ENCODE data around the gene RAB28.

Gene RAB28

DNA sequence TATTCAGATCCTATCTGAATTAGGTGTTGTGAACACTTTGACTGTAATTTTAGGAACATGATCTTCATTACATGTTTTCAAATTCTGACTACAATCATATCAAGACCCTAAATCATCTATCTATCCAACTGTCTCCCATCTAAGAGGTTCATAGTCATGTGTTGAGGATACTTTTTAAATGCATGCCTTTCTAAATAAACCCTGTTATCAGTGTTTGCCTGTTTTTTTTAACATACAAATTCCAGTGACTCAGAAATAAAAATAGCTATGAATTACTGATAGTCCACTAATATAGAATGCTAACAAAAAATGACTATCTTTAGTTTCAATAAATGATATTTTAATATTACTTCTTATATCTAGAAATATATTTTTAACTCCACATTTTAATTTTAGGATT is 8.0 kb downstream of the RAB28 start:
- H3K4me3 ChIP-seq (ENCODE audit: low read depth in 1 of 2, low read length in 2 of 2) = no peak overlapping the region

DNA sequence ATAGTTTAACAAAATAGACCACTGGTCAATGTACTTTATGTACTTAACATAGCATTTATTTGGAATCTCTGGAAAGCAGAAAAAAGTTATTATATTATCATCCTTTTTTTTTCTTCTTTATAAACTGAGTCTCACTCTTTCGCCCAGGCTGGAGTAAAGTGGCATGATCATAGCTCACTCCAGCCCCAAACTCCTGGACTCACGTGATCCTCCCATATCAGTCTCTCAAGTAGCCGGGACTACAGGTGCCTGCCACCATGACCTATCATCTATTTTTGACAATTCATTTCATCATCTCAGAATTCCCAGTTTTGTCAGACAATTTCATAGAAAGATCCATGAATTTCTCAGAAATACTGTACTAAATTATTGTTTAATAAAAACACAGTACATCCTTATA is 12.7 kb downstream of the RAB28 start:
- Histone ChIP-seq H3K9me3 (ENCODE audit: low read length) (no peaks in the 10 kb centered on the region), H3K36me3 (ENCODE audit: insufficient read depth, low read length) (no peaks in the 10 kb centered on the region), H3K4me1 (ENCODE audit: insufficient read depth, low read length) (peaks cover 10% of the 10 kb centered on the region), H3K27me3 (ENCODE audit: control insufficient read depth in 1 of 2, insufficient read depth in 2 of 2, low read length in 2 of 2) (no peaks in the 10 kb centered on the region), H3K27ac (ENCODE audit: low read depth, low read length) (no peak overlapping the region), H3K9ac (ENCODE audit: low read length) (no peak overlapping the region), H3K4me3 (ENCODE audit: low read depth in 1 of 2, low read length in 2 of 2) (no peak overlapping the region)

More for the DNA sequence above, 8.0 kb downstream of the RAB28 start:
- Histone ChIP-seq H3K27ac (ENCODE audit: low read depth, low read length) (no peak overlapping the region), H3K27me3 (ENCODE audit: control insufficient read depth in 1 of 2, insufficient read depth in 2 of 2, low read length in 2 of 2) (no peaks in the 10 kb centered on the region), H3K9me3 (ENCODE audit: low read length) (no peaks in the 10 kb centered on the region), H3K4me1 (ENCODE audit: insufficient read depth, low read length) (peaks cover 3% of the 10 kb centered on the region), H3K9ac (ENCODE audit: low read length) (no peak overlapping the region), H3K36me3 (ENCODE audit: insufficient read depth, low read length) (no peaks in the 10 kb centered on the region)

DNA sequence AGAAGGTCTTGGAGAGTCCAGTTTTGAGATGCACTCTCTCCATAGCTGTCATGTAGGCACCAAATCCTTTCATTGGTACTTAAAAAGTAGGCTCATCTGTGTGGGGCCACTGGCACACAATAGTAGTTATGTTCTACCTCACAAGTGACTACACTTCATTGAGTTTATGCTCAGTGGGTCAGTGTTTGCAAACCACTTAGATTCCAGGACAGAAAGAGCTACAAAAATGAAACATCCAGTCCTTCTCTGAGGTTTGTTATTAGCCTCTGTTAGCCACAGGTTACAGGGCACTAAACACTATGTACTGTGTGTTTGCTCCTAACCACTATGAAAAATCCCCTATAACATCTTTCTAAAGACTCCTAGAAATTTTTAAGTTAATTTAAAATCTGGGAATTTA is 13.8 kb downstream of the RAB28 start:
- peaks cover 16% of the 10 kb centered on the region for H3K4me1 ChIP-seq (ENCODE audit: insufficient read depth, low read length)
- H3K27ac ChIP-seq (ENCODE audit: low read depth, low read length) = no peak overlapping the region
- H3K9me3 ChIP-seq (ENCODE audit: low read length) = no peaks in the 10 kb centered on the region
- no peaks in the 10 kb centered on the region for H3K27me3 ChIP-seq (ENCODE audit: control insufficient read depth in 1 of 2, insufficient read depth in 2 of 2, low read length in 2 of 2)
- no peak overlapping the region for H3K4me3 ChIP-seq (ENCODE audit: low read depth in 1 of 2, low read length in 2 of 2)
- no peaks in the 10 kb centered on the region for H3K36me3 ChIP-seq (ENCODE audit: insufficient read depth, low read length)
- no peak overlapping the region for H3K9ac ChIP-seq (ENCODE audit: low read length)

DNA sequence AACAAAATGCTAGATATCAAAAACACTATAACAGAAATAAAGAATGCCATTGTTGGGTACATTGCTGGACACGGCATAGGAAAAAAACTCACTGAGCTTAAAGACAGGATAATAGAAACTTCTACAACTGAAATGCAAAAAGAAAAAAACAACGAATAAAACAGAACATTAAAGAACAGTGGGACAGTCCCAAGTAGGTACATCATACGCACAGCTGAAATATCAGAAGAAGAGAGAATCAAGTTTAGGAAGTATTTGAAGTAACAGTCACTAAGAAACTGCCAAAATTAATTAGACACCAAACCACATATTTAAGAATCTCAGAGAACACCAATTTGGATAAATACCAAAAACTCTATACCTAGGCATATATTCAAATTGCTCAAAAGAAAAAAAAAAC is 19.2 kb downstream of the RAB28 start:
- no peaks in the 10 kb centered on the region for H3K9me3 ChIP-seq (ENCODE audit: low read length)
- H3K4me3 ChIP-seq (ENCODE audit: low read depth in 1 of 2, low read length in 2 of 2) = no peak overlapping the region
- peaks cover 8% of the 10 kb centered on the region for H3K36me3 ChIP-seq (ENCODE audit: insufficient read depth, low read length)
- no peaks in the 10 kb centered on the region for H3K27me3 ChIP-seq (ENCODE audit: control insufficient read depth in 1 of 2, insufficient read depth in 2 of 2, low read length in 2 of 2)
- H3K27ac ChIP-seq (ENCODE audit: low read depth, low read length) = no peak overlapping the region
- no peak overlapping the region for H3K9ac ChIP-seq (ENCODE audit: low read length)
- H3K4me1 ChIP-seq (ENCODE audit: insufficient read depth, low read length) = peaks cover 12% of the 10 kb centered on the region

DNA sequence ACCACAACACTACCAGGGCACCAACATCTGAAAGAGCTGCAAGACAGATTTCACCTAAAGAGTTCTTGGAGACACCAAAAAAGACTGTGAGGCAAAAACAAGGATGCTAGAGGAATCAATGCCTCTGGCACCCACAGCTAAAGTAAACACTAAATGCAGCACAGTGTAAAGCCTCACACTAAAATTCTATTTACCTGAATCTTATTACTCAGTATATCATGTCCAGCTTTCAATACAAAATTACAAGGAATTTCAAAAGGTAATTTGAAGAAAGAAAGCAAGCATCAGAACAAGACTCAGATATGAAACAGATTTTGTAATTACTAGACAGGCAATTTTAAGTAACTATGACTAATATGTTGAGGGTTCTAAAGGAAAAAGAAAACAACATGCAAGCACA is 19.6 kb downstream of the RAB28 start:
- Histone ChIP-seq H3K9me3 (ENCODE audit: low read length) (no peaks in the 10 kb centered on the region), H3K9ac (ENCODE audit: low read length) (no peak overlapping the region), H3K4me3 (ENCODE audit: low read depth in 1 of 2, low read length in 2 of 2) (no peak overlapping the region), H3K4me1 (ENCODE audit: insufficient read depth, low read length) (peaks cover 12% of the 10 kb centered on the region), H3K36me3 (ENCODE audit: insufficient read depth, low read length) (peaks cover 11% of the 10 kb centered on the region), H3K27me3 (ENCODE audit: control insufficient read depth in 1 of 2, insufficient read depth in 2 of 2, low read length in 2 of 2) (no peaks in the 10 kb centered on the region), H3K27ac (ENCODE audit: low read depth, low read length) (no peak overlapping the region)

DNA sequence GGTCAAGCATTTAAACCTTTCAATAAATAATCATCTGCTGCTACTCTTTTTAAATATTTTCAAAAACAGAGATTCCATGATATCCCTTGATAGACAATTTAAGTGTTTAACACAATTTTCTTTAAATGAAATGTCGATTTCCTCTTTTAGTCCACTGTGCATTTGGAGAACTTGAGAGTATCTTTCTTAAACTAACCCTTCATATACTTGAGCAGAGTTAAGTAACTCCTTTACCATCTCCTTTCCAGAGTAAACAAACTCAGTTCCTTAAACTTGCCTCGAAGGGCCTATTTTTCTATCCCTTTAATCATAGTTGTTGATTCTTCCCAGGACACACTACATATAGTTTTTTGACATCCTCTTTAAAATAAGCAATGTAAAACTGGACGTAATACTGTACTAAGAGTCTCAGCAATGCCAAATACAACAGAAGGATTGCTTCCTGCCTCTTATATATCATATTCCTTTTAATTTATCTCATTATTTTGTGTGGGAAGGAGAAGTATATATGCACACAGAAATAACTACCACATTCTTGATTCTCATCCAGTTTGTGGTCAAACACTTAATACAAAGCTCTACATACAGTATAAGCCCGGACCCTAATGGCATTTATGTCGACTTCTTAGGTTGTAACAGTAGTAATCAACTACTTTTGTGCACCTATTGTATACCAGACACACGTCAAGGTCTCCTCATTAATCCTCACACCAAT is 22.8 kb downstream of the RAB28 start:
- no peak overlapping the region for H3K9ac ChIP-seq (ENCODE audit: low read length)
- H3K4me1 ChIP-seq (ENCODE audit: insufficient read depth, low read length) = peaks cover 6% of the 10 kb centered on the region
- no peaks in the 10 kb centered on the region for H3K9me3 ChIP-seq (ENCODE audit: low read length)
- H3K27me3 ChIP-seq (ENCODE audit: control insufficient read depth in 1 of 2, insufficient read depth in 2 of 2, low read length in 2 of 2) = no peaks in the 10 kb centered on the region
- no peak overlapping the region for H3K27ac ChIP-seq (ENCODE audit: low read depth, low read length)
- H3K4me3 ChIP-seq (ENCODE audit: low read depth in 1 of 2, low read length in 2 of 2) = no peak overlapping the region
- H3K36me3 ChIP-seq (ENCODE audit: insufficient read depth, low read length) = peaks cover 11% of the 10 kb centered on the region

DNA sequence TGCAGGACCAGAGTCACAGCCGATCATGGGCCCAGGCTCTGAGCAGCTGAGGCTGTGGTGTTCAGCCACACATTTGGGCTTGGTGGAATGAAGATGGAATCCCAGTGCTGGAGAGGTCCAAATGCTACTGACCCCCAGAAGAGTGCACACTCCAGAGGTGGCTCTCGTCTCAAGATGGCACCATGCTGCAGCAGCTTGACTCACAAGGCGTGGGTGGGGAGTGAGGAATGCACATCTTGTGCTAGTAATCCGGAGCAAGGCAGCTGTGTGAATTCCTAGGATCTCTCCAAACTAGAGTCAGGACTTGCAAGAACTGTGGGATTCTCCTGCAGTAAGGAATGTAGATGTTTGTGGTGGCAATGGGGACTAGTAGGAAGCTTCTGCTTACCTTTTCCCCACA is 28.7 kb downstream of the RAB28 start:
- no peak overlapping the region for H3K27ac ChIP-seq (ENCODE audit: low read depth, low read length)
- no peaks in the 10 kb centered on the region for H3K9me3 ChIP-seq (ENCODE audit: low read length)
- H3K27me3 ChIP-seq (ENCODE audit: control insufficient read depth in 1 of 2, insufficient read depth in 2 of 2, low read length in 2 of 2) = no peaks in the 10 kb centered on the region
- no peaks in the 10 kb centered on the region for H3K4me1 ChIP-seq (ENCODE audit: insufficient read depth, low read length)
- H3K9ac ChIP-seq (ENCODE audit: low read length) = no peak overlapping the region
- H3K36me3 ChIP-seq (ENCODE audit: insufficient read depth, low read length) = peaks cover 19% of the 10 kb centered on the region
- H3K4me3 ChIP-seq (ENCODE audit: low read depth in 1 of 2, low read length in 2 of 2) = no peak overlapping the region

DNA sequence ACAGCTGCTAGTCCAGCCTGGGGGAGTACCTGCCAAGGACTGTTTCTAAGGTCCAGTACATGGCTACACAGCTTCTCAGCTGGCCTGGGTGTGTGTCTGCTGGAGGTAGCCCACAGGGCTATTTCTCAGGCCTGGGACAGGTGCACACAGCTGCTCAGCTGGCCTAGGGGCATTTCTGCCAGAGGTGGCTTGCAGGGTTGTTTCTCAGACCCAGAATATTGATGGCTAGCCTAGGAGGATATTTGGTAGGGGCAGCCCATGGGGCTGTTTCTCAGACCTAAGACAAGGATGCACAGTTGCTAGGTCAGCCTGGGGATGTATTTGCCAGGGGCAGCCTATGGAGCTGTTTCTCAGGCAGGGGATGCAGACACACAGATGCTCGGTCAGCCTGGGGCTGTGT is 29.4 kb downstream of the RAB28 start:
- Histone ChIP-seq H3K4me3 (ENCODE audit: low read depth in 1 of 2, low read length in 2 of 2) (no peak overlapping the region), H3K9me3 (ENCODE audit: low read length) (no peaks in the 10 kb centered on the region), H3K27ac (ENCODE audit: low read depth, low read length) (no peak overlapping the region), H3K9ac (ENCODE audit: low read length) (no peak overlapping the region), H3K27me3 (ENCODE audit: control insufficient read depth in 1 of 2, insufficient read depth in 2 of 2, low read length in 2 of 2) (no peaks in the 10 kb centered on the region), H3K4me1 (ENCODE audit: insufficient read depth, low read length) (no peaks in the 10 kb centered on the region), H3K36me3 (ENCODE audit: insufficient read depth, low read length) (peaks cover 12% of the 10 kb centered on the region)

DNA sequence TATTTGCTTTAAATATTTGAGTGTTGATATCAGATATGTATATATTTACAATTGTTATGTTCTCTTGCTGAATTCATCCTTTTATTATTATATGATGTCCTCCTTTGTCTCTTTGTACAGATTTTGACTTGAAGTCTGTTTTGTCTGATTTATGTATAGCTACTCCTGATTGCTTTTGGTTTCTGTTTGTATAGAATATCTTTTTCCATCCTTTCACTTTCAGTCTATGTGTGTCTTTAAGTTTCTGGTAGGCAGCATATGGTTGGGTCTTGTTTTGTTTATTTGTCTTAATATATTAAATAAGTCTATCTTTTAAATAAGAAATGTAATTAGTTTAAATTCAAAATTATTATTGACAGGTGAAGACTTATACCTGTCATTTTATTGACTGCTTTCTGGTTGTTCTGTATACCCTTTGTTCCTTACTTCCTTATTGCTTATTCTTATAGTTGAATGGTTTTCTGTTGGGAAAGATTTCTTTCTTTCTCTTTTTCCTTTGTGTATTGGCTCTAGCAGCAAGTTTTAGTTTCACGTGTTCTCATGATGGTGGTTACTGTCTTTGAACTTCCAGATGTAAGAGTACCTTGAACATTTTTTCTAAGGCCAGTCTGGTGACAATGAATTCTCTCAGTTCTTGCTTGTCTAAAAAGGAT is 31.1 kb downstream of the RAB28 start:
- peaks cover 11% of the 10 kb centered on the region for H3K36me3 ChIP-seq (ENCODE audit: insufficient read depth, low read length)
- no peaks in the 10 kb centered on the region for H3K9me3 ChIP-seq (ENCODE audit: low read length)
- no peaks in the 10 kb centered on the region for H3K4me1 ChIP-seq (ENCODE audit: insufficient read depth, low read length)
- H3K27ac ChIP-seq (ENCODE audit: low read depth, low read length) = no peak overlapping the region
- no peak overlapping the region for H3K9ac ChIP-seq (ENCODE audit: low read length)
- no peak overlapping the region for H3K4me3 ChIP-seq (ENCODE audit: low read depth in 1 of 2, low read length in 2 of 2)
- H3K27me3 ChIP-seq (ENCODE audit: control insufficient read depth in 1 of 2, insufficient read depth in 2 of 2, low read length in 2 of 2) = no peaks in the 10 kb centered on the region

DNA sequence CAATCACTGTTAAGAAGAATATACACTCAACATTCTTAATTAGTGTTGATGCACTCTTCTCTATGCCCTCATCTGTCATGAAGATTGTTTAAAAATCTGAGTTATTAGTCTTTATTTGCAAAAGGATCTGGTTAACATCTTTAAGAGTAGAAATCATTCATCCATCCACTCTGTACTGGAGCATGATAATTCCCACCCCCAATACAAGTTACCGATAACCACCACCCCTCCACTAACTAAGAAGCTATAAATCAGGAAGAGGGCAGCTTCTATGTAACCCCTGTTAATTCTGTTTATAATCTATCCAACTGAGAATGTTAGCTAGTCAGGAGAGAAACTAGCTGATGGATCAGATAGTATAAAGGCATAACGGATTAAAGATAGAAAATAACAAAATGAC is 34.5 kb downstream of the RAB28 start:
- H3K27me3 ChIP-seq (ENCODE audit: control insufficient read depth in 1 of 2, insufficient read depth in 2 of 2, low read length in 2 of 2) = no peaks in the 10 kb centered on the region
- no peaks in the 10 kb centered on the region for H3K4me1 ChIP-seq (ENCODE audit: insufficient read depth, low read length)
- H3K9me3 ChIP-seq (ENCODE audit: low read length) = no peaks in the 10 kb centered on the region
- H3K36me3 ChIP-seq (ENCODE audit: insufficient read depth, low read length) = no peaks in the 10 kb centered on the region
- no peak overlapping the region for H3K27ac ChIP-seq (ENCODE audit: low read depth, low read length)
- no peak overlapping the region for H3K9ac ChIP-seq (ENCODE audit: low read length)
- no peak overlapping the region for H3K4me3 ChIP-seq (ENCODE audit: low read depth in 1 of 2, low read length in 2 of 2)

DNA sequence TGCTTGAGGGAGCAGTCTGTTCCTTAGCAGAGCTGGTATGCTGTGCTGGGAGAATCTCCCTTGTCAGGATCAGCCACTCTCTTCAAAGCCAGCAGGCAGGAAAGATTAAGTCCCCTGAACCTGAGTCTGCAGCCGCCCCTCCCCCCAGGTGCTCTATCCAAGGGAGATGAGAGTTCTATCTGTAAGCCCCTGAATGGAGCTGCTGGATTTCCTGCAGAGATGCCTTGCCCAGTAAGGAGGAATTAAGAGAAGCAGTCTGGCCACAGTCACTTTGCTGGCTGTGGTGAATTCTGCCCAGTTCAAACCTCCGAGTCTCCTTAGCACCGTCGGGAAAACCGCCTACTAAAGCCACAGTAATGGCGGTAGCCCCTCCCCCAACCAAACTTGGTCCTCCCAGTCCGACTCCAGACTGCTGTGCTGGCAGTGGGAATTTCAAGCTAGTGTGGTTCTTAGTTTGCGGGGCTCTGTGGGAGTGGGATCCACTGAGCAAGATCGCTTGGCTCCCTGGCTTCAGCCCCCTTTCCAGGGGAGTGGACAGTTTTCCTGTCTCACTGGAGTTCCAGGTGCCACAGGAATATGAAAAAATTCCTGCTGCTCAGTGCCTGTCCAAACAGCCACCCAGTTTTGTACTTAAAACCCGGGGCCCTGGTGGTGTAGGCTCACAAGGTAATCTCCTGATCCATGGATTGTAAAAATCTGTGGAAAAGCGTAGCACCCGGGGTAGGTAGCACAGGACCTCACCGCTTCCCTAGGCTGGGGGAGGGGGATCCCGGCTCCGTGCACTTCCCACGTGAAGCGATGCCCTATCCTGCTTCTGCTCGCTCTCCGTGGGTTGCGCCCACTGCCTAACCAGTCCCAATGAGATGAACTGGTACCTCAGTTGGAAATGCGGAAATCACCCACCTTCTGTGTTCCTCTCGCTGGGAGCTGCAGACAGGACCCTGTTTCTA is 38.0 kb downstream of the RAB28 start:
- Histone ChIP-seq H3K27me3 (ENCODE audit: control insufficient read depth in 1 of 2, insufficient read depth in 2 of 2, low read length in 2 of 2) (no peaks in the 10 kb centered on the region), H3K4me3 (ENCODE audit: low read depth in 1 of 2, low read length in 2 of 2) (no peak overlapping the region), H3K9me3 (ENCODE audit: low read length) (no peaks in the 10 kb centered on the region), H3K36me3 (ENCODE audit: insufficient read depth, low read length) (no peaks in the 10 kb centered on the region), H3K4me1 (ENCODE audit: insufficient read depth, low read length) (no peaks in the 10 kb centered on the region), H3K9ac (ENCODE audit: low read length) (no peak overlapping the region), H3K27ac (ENCODE audit: low read depth, low read length) (no peak overlapping the region)

Measured in muscle layer of colon (tissue), 2 donors.